HUES48 (cell line): ENCODE measurements around the gene P2RX2.

Experiments
- H3K27ac ChIP-seq: one replicate; pipeline ENCODE4 v1.7.0; 2013; ENCODE audit warnings: low read depth, low read length, inconsistent platforms
- H3K27me3 ChIP-seq: 2 replicates; pipeline ENCODE4 v1.6.1; 2013; ENCODE audit warnings: mild to moderate bottlenecking, low read length; ENCODE audit not compliant: control insufficient read depth, insufficient read depth
- H3K36me3 ChIP-seq: 2 replicates; pipeline ENCODE4 v1.6.1; 2013; ENCODE audit warnings: low read length; ENCODE audit not compliant: control insufficient read depth, insufficient read depth
- H3K4me1 ChIP-seq: 2 replicates; pipeline ENCODE4 v1.6.1; 2013; ENCODE audit warnings: mild to moderate bottlenecking, low read length; ENCODE audit not compliant: control insufficient read depth, insufficient read depth
- H3K4me3 ChIP-seq: 2 replicates; pipeline ENCODE4 v1.5.1; 2013; ENCODE audit warnings: mild to moderate bottlenecking, low read depth, low read length
- H3K9ac ChIP-seq: 2 replicates; pipeline ENCODE4 v1.6.1; 2013; ENCODE audit warnings: mild to moderate bottlenecking, low read depth, low read length, moderate library complexity
- H3K9me3 ChIP-seq: 2 replicates; pipeline ENCODE4 v1.6.1; 2013; ENCODE audit warnings: low read length; ENCODE audit not compliant: control insufficient read depth, insufficient read depth

P2RX2 gene

DNA sequence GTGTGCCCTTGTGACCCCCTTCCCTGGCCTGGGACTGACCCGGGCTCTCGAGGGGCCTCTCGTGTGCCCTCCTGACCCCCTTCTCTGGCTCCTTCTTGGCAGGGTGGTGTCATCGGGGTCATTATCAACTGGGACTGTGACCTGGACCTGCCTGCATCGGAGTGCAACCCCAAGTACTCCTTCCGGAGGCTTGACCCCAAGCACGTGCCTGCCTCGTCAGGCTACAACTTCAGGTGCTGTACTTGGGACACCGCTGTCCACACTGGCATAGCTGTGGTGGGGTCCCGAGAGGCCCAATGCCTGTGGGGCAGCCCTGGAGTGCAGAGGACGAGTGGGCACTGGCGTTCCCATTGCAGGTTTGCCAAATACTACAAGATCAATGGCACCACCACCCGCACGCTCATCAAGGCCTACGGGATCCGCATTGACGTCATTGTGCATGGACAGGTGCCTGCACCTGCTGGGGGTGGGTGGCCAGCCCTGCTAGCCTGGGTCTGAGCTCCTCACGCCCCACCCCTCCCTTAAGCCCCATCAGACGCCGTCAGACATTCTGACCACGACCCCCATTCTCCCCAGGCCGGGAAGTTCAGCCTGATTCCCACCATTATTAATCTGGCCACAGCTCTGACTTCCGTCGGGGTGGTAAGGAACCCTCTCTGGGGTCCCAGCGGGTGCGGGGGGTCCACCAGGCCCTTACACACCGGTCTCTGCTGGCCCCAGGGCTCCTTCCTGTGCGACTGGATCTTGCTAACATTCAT, 2.5 kb downstream of the P2RX2 start:
- H3K36me3 ChIP-seq = peaks cover 26% of the 10 kb centered on the region
- H3K9me3 ChIP-seq = 0 out of 2 replicates have a peak, but pooled peaks cover 7% of the 10 kb centered on the region
- no peaks in the 10 kb centered on the region for H3K4me1 ChIP-seq
- no peak overlapping the region for H3K9ac ChIP-seq
- no peak overlapping the region for H3K4me3 ChIP-seq
- H3K27me3 ChIP-seq = peaks cover 36% of the 10 kb centered on the region
- no peak overlapping the region for H3K27ac ChIP-seq

DNA sequence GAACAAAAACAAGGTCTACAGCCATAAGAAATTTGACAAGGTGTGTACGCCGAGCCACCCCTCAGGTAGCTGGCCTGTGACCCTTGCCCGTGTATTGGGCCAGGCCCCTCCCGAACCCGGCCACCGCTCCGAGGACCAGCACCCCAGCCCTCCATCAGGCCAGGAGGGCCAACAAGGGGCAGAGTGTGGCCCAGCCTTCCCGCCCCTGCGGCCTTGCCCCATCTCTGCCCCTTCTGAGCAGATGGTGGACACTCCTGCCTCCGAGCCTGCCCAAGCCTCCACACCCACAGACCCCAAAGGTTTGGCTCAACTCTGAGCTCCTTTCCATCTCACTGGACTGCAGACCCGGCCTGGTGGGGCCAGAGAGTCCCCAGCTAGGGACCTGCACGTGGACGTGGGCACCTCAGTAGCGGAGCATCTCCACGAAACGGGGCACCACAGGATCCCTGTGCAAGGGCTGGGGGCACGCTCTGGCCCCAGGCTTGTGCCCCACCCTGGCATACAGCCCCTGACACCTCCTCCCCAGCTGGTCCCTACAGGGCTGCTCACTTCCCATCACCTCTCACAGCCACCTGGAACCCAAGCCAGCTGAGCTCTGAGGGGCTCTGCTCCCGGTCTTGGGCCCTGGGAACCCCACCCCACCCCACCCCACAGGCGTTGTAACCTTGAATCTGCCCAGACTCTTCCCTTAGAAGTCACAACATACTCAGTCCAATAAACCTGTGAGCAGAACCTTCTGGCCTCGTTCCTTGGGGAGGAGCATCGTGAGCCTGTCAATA, 3.3 kb downstream of the P2RX2 start:
- no peak overlapping the region for H3K4me3 ChIP-seq
- no peak overlapping the region for H3K27ac ChIP-seq
- H3K36me3 ChIP-seq = peaks cover 34% of the 10 kb centered on the region
- no peaks in the 10 kb centered on the region for H3K4me1 ChIP-seq
- 0 out of 2 replicates have a peak, but pooled peaks cover 6% of the 10 kb centered on the region for H3K9me3 ChIP-seq
- H3K9ac ChIP-seq = no peak overlapping the region
- peaks cover 29% of the 10 kb centered on the region for H3K27me3 ChIP-seq

DNA sequence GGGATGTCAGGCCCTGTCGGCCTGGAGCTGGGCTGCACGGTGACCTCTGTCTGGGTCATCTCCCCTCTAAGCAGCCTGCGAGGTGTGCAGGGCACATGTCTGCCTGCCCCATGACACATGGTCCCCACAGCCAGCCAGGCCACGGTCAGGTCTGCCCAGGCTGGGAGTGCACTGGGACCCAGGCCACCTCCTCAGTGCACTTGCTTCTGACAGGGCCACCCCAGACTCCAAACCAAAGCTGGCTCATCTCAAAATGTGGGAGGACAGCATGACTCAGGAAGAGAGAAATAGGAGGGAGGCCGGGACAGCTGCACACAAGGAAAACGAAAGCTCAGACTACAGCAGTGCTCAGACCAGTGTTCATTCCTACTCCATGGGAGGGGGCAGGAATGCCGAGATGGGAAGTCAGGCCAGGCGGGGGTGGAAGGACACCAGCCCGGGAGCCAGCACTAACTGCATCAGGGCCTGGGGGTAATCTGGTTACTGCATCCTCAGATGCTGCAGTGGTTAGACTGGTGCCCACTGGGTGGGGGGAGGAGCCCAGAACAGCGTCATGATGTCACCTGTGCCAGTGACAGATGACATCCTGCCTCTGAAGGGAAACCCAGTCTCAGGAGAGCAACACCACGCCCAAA, 4.0 kb downstream of the P2RX2 start:
- Histone ChIP-seq H3K9ac (no peak overlapping the region), H3K27me3 (peaks cover 22% of the 10 kb centered on the region), H3K27ac (no peak overlapping the region), H3K4me1 (no peaks in the 10 kb centered on the region), H3K36me3 (peaks cover 39% of the 10 kb centered on the region), H3K9me3 (0 out of 2 replicates have a peak, but pooled peaks cover under 1% of the 10 kb centered on the region), H3K4me3 (no peak overlapping the region)

DNA sequence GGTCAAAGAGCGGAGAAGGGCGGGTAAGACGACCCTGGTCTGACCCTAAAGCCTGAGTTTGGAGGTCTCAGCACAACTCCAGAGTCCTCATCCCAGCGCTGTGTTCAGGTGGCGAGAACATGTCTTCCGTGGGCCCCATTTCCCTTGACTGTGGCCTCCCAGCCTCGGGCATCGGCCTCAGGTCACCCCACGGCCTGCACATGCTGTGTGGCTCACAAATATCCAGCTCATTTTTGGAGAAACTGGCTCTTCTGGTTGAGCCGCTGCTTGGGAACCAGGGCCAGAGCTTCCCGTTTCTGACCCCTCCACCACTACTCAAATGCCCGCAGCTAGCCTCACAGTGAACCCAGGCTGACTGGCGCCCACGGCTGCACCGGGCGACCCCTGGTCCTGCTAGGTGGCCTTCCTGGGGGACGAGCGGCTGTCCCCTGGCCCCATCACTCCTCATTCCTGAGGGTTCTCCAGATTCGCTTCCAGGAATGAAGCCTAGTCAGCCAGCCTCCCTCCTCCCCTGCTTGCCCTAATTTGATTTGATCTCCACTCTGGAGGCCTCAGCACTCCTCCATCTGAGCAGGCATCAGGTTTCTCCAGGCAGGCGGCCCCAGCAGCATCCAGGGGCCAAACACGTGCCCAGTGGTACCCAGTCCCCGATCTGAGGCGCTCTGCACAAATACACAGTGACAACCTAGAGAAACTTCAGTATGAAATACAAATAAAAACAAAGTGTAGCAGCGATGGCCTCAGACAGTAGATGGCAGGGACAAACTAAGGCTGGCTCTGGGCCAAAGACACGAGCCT, 4.7 kb downstream of the P2RX2 start:
- Histone ChIP-seq H3K27me3 (peaks cover 15% of the 10 kb centered on the region; the same call in 1 of the 2 replicates), H3K9ac (no peak overlapping the region), H3K36me3 (peaks cover 42% of the 10 kb centered on the region), H3K9me3 (no peaks in the 10 kb centered on the region), H3K4me1 (no peaks in the 10 kb centered on the region), H3K27ac (no peak overlapping the region), H3K4me3 (no peak overlapping the region)

DNA sequence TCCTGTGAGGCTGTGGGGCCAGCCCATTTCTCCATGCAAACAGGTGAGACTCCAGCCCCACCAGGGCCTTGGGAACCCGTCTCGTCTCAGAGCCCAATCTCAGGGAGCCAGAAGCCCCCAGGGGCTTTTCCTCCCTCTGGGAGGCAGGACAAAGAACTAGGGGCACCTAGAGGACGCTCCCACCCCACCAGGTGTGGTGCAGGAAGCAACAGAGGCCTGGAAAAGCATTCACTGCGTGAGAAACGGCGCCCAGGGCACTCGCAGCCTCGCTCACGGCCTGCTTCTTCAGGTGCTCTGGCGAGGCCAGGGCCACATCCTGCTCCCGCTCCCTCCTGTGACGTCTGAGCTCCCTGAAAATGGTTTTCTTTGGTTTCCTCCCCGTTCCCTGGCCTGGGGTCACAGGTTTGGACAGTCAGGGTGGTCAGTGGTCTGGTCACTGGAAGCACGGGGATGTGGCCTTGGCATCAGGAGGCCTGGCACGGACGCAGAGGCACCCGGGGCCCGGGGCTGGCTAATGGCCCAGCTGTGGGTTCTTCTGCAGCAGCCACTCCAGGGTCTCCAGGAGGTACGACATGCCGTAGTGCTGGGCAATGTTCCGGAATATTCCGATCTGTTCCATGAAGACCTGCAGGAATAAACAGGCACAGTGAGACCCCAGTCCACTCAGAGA, 5.7 kb downstream of the P2RX2 start:
- Histone ChIP-seq H3K9me3 (no peaks in the 10 kb centered on the region), H3K4me1 (no peaks in the 10 kb centered on the region), H3K27me3 (peaks cover 8% of the 10 kb centered on the region; the same call in 1 of the 2 replicates), H3K4me3 (no peak overlapping the region), H3K9ac (no peak overlapping the region), H3K36me3 (peaks cover 51% of the 10 kb centered on the region), H3K27ac (no peak overlapping the region)

GRCh38 chr12:132624910-132625630, 6.5 kb downstream of the P2RX2 start:
- Histone ChIP-seq H3K27me3 (peaks cover 4% of the 10 kb centered on the region; the same call in 1 of the 2 replicates), H3K9ac (no peak overlapping the region), H3K4me3 (no peak overlapping the region), H3K36me3 (peaks cover 58% of the 10 kb centered on the region), H3K27ac (no peak overlapping the region), H3K4me1 (no peaks in the 10 kb centered on the region), H3K9me3 (no peaks in the 10 kb centered on the region)

GRCh38 chr12:132625731-132626430, 7.3 kb downstream of the P2RX2 start:
- H3K27ac ChIP-seq = no peak overlapping the region
- H3K36me3 ChIP-seq = peaks cover 66% of the 10 kb centered on the region
- no peaks in the 10 kb centered on the region for H3K9me3 ChIP-seq
- no peaks in the 10 kb centered on the region for H3K4me1 ChIP-seq
- H3K4me3 ChIP-seq = no peak overlapping the region
- no peaks in the 10 kb centered on the region for H3K27me3 ChIP-seq
- H3K9ac ChIP-seq = no peak overlapping the region

- no peaks in the 10 kb centered on the region for H3K27me3 ChIP-seq
- H3K36me3 ChIP-seq = peaks cover 92% of the 10 kb centered on the region
- no peaks in the 10 kb centered on the region for H3K4me1 ChIP-seq
- H3K9me3 ChIP-seq = no peaks in the 10 kb centered on the region
- no peak overlapping the region for H3K4me3 ChIP-seq
- H3K9ac ChIP-seq = no peak overlapping the region
- H3K27ac ChIP-seq = no peak overlapping the region
Measured at GRCh38 chr12:132629330-132629729, 10.8 kb downstream of the P2RX2 start.

GRCh38 chr12:132630672-132631071, 12.1 kb downstream of the P2RX2 start:
- H3K36me3 ChIP-seq = peaks cover 92% of the 10 kb centered on the region
- H3K4me3 ChIP-seq = no peak overlapping the region
- H3K9ac ChIP-seq = no peak overlapping the region
- no peaks in the 10 kb centered on the region for H3K4me1 ChIP-seq
- H3K27ac ChIP-seq = no peak overlapping the region
- H3K9me3 ChIP-seq = no peaks in the 10 kb centered on the region
- no peaks in the 10 kb centered on the region for H3K27me3 ChIP-seq
